ENCODE measurements around the gene MAP4.
"Not testable (repeated sequence)": the region's sequence is repeated elsewhere in the genome, so short reads cannot be mapped to it uniquely, and the experiment has no call there.

Gene MAP4

DNA sequence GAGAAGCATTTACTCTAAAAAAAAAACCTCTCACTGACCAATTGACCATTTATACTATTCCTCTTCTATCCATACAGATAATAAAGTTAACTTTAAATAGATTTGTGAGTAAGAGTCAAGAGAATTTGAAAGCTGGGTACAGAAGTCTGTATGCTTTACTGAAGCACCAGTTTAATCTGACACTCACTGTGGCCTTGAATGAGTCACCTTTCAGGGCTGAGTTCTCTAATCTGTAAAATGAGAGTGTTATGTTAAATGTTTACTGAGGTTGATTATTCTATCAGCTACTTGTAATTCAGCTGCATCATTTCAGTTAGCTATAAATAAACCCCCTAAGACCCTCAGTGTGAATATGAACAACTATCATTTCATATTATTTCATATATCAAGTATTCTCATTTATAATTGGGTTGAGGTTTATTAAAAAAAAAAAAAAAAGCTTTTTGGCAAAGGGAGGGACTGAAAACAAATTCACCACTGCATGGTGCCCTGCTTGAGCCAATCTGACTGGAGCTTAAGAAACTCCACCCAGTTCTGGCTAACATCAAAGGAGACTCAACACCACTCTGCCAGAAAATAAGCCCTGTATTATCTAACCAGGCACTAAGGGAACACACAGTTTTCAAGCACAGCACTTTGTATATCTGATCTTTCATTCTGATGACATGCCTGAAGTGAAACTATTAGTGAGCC, 2.8 kb downstream of the MAP4 start:
- Histone ChIP-seq H3K27ac (peak overlapping the region; percentile 53 to 63), H3K4me3 (no peak overlapping the region)
- TF ChIP-seq, protein P1, sequence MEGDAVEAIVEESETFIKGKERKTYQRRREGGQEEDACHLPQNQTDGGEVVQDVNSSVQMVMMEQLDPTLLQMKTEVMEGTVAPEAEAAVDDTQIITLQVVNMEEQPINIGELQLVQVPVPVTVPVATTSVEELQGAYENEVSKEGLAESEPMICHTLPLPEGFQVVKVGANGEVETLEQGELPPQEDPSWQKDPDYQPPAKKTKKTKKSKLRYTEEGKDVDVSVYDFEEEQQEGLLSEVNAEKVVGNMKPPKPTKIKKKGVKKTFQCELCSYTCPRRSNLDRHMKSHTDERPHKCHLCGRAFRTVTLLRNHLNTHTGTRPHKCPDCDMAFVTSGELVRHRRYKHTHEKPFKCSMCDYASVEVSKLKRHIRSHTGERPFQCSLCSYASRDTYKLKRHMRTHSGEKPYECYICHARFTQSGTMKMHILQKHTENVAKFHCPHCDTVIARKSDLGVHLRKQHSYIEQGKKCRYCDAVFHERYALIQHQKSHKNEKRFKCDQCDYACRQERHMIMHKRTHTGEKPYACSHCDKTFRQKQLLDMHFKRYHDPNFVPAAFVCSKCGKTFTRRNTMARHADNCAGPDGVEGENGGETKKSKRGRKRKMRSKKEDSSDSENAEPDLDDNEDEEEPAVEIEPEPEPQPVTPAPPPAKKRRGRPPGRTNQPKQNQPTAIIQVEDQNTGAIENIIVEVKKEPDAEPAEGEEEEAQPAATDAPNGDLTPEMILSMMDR (IDR thresholded peaks at IDR 0.05) = no peak
- no peak for DNase-seq (ENCODE audit: low spot score)

DNA sequence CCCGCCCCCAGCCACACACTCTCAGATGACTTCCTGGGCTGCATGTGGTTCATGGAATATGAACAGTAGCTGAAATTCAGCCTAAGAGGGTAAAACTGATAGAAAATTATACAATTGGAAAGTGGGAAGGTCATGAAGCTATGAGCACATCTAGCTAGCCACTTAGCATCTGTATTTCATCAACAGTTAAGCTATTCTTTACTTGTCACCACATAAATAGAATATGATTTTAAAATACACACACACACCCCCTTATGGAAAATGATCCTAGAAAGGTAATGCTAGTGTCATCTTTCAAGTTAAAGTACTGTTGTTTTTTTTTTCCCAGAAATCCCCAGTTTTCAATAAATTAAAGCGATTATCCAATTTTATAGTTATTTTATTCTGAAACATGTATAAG, 3.6 kb downstream of the MAP4 start:
- TF ChIP-seq, protein P1 (IDR thresholded peaks at IDR 0.05) = no peak
- Histone ChIP-seq H3K27ac (peak overlapping the region; percentile 34 to 63), H3K4me3 (no peak overlapping the region)
- no peak for DNase-seq (ENCODE audit: low spot score)

DNA sequence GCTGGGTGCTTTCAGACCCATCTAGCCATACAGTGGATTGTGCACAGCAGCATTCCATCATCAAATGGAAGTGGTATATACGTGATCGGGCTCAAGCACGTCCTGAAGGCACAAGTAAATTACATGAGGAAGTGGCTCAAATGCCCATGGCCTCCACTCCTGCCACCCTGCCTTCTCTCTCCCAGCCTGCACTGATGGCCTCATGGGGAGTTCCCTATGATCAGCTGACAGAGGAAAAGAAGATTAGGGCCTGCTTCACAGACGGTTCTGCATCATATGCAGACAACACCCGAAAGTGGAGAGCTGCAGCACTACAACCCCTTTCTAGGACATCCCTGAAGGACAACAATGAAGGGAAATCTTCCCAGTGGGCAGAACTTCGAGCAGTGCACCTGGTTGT, 8.2 kb downstream of the MAP4 start:
- not testable (repeated sequence) for H3K4me3 ChIP-seq; DNase-seq (ENCODE audit: low spot score); H3K27ac ChIP-seq

DNA sequence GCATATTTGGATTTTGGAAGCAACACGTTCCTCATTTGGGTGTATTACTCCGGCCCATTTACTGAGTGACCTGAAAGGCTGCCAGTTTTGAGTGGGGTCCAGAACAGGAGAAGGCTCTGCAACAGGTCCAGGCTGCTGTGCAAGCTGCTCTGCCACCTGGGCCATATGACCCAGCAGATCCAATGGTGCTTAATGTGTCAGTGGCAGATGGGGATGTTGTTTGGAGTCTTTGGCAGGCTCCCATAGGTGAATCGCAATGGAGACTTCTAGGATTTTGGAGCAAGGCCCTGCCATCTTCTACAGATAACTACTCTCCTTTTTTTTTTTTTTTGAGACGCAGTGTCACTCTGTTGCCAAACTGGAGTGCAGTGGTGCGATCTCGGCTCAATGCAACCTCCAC, 8.9 kb downstream of the MAP4 start:
- not testable (repeated sequence) for H3K4me3 ChIP-seq; DNase-seq (ENCODE audit: low spot score); H3K27ac ChIP-seq

DNA sequence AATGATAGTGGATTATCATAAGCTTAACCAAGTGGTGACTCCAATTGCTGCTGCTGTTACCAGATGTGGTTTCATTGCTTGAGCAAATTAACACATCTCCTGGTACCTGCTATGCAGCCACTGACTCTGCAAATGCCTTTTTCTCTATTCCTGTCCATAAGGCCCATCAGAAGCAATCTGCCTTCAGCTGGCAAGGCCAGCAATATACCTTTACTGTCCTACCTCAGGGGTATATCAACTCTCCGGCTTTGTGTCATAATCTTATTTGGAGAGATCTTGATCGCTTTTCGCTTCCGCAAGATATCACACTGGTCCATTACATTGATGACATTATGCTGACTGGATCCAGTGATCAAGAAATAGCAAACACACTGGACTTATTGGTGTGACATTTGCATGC, 9.4 kb downstream of the MAP4 start:
- not testable (repeated sequence) for H3K4me3 ChIP-seq; DNase-seq (ENCODE audit: low spot score); H3K27ac ChIP-seq

DNA sequence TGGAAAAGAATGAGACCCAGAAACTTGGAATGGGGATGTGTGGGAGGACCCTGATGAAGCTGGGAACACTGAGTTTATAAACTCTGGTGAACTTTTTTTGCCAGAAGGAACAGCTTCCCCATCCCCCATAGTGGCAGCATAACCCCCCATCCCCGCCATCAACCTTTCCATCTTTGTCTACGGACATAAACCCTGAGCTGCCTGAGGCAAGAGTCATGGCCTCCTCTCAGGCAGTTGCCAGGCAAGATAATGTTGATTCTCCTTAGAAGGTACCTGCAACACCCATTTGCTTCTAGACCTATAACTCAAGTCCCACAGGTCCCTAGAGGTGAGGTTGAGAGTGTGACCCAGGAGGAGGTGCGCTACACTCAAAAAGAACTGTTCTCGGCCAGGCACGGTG, 11.5 kb downstream of the MAP4 start:
- no peak for DNase-seq (ENCODE audit: low spot score)

DNA sequence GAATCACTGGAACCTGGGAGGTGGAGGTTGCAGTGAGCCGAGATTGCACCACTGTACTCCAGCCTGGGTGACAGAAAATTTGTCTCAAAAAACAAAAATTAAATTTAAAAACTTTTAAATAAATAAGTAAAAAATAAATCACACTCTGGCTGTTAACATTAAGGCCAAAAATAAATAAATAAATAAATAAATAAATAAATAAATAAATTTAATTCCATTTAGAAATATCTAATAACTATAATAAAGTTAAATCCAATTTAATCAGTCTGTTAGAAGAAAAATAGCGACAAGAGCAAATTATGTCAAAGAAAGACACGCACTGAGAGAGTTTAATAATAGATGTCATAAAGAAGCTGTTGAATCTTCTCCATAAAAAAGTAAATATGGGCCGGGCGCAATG, 13.4 kb downstream of the MAP4 start:
- Histone ChIP-seq H3K4me3 (no peak overlapping the region), H3K27ac (no peak overlapping the region)
- TF ChIP-seq, protein P1 (IDR thresholded peaks at IDR 0.05) = no peak
- DNase-seq (ENCODE audit: low spot score) = no peak

More for the DNA sequence above, 11.5 kb downstream of the MAP4 start:
- TF ChIP-seq, protein P1 (IDR thresholded peaks at IDR 0.05) = no peak
- no peak overlapping the region for H3K27ac ChIP-seq
- H3K4me3 ChIP-seq = no peak overlapping the region

DNA sequence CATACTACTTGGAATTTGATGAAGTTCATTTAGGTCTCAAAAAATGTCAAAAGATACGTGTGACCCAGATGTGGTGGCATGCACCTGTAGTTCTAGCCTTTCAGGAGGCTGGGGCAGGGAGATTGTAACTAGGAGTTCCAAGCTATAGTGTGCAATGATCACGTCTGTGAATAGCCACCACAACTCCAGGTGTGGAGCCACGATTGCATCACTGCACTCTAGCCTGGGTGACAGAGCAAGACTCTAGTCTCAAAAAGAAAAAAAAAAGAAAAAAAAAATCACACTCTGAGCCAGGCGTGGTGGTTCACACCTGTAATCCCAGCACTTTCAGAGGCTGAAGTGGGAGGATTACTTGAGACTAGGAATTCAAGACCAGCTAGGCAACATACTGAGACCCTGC, 14.2 kb downstream of the MAP4 start:
- no peak overlapping the region for H3K27ac ChIP-seq
- DNase-seq (ENCODE audit: low spot score) = no peak
- TF ChIP-seq, protein P1 (IDR thresholded peaks at IDR 0.05) = no peak
- H3K4me3 ChIP-seq = no peak overlapping the region

DNA sequence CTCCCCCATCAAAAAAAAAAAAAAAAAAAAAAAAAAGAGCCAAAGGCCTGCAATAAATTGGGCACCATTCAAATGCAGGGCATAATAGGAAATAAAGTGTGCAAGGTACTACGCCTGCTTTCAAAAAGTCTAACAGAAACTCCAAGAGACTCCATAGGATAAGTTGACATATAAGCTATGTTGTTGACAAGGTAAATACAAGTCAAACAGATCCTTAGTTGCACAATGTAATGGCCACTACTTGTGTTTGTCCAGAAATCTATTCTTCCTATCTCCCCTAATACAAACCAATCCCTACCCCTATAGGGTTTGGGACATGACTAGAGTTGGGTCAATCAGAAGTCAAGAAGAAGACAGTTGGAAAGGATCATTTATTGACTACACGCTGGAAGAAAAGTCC, 16.0 kb downstream of the MAP4 start:
- H3K4me3 ChIP-seq = no peak overlapping the region
- peak overlapping the region; percentile 10 to 43 for H3K27ac ChIP-seq
- no peak for DNase-seq (ENCODE audit: low spot score)
- TF ChIP-seq, protein P1 (IDR thresholded peaks at IDR 0.05) = no peak
